ENCODE measurements around the gene FXYD7. TPM values are rescaled to one million over a fixed set of nuclear protein-coding genes. Genes with fewer than 3 reads are reported as not detected.
A peak's percentile ranks its signal among the peaks of the same experiment; 100 is the strongest.

FXYD7 gene
- total and polyA plus RNA-seq, 9 of the 15 experiments (the other 6 are each of a cell fraction or from before 2014, with no cell fraction given) = 0.10 to 0.80 (median 0.31) TPM; not detected in 3

DNA sequence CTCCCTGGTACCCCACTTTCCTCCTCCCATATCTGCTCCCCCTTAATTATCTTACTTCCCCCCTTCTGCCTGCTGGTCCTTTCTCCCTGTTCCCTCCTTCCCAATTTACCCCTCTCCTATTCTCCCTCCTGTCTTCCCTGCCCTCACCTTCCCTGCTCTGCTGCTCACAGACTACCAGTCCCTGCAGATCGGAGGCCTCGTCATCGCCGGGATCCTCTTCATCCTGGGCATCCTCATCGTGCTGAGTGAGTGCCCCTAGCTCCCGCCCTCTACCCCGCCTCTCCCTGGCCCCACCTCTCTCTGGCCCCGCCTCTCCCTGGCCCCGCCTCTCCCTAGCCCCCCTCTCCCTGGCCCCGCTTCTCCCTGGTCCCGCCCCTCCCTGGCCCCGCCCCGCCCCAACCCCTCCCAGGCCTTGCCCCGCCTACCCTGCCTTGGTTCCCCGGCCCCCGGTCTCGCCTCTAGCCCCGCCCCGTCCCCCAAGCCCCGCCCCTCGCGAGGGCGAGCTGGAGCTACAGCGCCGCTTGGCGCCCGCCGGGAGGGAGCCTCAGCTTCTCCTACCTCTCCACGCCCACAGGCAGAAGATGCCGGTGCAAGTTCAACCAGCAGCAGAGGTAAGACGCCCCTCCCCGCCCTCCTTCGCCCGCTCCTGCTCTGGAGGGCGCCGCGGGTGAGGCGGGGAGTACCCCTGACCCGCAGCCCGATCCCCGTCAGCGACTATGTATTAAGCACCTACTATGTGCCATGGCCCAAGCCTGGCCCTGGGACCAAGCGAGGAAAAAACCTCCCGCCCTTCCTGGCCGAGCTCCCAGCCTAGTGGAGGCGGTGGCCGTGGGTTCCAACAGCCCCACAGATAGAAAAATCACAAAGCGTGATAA lies 1.9 kb upstream of the FXYD7 start (continued):
- TF ChIP-seq SMARCA4 (IDR thresholded peaks at IDR 0.05) (no peak), RHOXF2B (CRISPR knock-in tag; conservative IDR thresholded peaks at IDR 0.05) (no peak), EWSR1 (IDR thresholded peaks at IDR 0.05; ENCODE audit: borderline replicate concordance, low read depth, partially characterized antibody) (no peak), RAD21 (CRISPR knock-in tag; conservative IDR thresholded peaks at IDR 0.05 in 1 of 2, IDR thresholded peaks at IDR 0.05 in 1 of 2) (peak; percentile 34 to 52), STAT5B (CRISPR knock-in tag; IDR thresholded peaks at IDR 0.05) (no peak), SRF (CRISPR knock-in tag; IDR thresholded peaks at IDR 0.05) (0 out of 4 replicates have a peak, but pooled peaks of 1 of the 2 experiments have one; percentile 37), POLR2H (tag; IDR thresholded peaks at IDR 0.05; ENCODE audit: low read depth) (no peak), MAZ (CRISPR knock-in tag; conservative IDR thresholded peaks at IDR 0.05 in 1 of 2, IDR thresholded peaks at IDR 0.05 in 1 of 2) (peak; percentile 47 to 55; a peak in 3 of 4 replicates), BRCA1 (IDR thresholded peaks at IDR 0.05) (no peak), BRCA1 (CRISPR knock-in tag; IDR thresholded peaks at IDR 0.05) (no peak), RFX5 (IDR thresholded peaks at IDR 0.05; ENCODE audit: low read depth, low read length) (no peak), ZNF354B (CRISPR knock-in tag; IDR thresholded peaks at IDR 0.05) (no peak), YBX1 (IDR thresholded peaks at IDR 0.05) (no peak), MEF2A (IDR thresholded peaks at IDR 0.05; ENCODE audit: control insufficient read depth, low read depth, low read length) (no peak), CBX5 (IDR thresholded peaks at IDR 0.05; ENCODE audit: borderline replicate concordance, low read depth) (no peak), SRSF9 (IDR thresholded peaks at IDR 0.05; ENCODE audit: borderline replicate concordance, low read depth, low read length) (no peak), ZNF583 (CRISPR knock-in tag; IDR thresholded peaks at IDR 0.05) (no peak), TEAD1 (CRISPR knock-in tag; IDR thresholded peaks at IDR 0.05) (no peak; a peak in 1 of 4 replicates), U2AF2 (optimal IDR thresholded peaks at IDR 0.05; ENCODE audit: low read depth, low read length) (no peak)
- TF ChIP-seq, protein P1, sequence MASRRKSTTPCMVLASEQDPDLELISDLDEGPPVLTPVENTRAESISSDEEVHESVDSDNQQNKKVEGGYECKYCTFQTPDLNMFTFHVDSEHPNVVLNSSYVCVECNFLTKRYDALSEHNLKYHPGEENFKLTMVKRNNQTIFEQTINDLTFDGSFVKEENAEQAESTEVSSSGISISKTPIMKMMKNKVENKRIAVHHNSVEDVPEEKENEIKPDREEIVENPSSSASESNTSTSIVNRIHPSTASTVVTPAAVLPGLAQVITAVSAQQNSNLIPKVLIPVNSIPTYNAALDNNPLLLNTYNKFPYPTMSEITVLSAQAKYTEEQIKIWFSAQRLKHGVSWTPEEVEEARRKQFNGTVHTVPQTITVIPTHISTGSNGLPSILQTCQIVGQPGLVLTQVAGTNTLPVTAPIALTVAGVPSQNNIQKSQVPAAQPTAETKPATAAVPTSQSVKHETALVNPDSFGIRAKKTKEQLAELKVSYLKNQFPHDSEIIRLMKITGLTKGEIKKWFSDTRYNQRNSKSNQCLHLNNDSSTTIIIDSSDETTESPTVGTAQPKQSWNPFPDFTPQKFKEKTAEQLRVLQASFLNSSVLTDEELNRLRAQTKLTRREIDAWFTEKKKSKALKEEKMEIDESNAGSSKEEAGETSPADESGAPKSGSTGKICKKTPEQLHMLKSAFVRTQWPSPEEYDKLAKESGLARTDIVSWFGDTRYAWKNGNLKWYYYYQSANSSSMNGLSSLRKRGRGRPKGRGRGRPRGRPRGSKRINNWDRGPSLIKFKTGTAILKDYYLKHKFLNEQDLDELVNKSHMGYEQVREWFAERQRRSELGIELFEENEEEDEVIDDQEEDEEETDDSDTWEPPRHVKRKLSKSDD (conservative IDR thresholded peaks at IDR 0.05; ENCODE audit: low read length) = no peak
- TF ChIP-seq, protein P2, sequence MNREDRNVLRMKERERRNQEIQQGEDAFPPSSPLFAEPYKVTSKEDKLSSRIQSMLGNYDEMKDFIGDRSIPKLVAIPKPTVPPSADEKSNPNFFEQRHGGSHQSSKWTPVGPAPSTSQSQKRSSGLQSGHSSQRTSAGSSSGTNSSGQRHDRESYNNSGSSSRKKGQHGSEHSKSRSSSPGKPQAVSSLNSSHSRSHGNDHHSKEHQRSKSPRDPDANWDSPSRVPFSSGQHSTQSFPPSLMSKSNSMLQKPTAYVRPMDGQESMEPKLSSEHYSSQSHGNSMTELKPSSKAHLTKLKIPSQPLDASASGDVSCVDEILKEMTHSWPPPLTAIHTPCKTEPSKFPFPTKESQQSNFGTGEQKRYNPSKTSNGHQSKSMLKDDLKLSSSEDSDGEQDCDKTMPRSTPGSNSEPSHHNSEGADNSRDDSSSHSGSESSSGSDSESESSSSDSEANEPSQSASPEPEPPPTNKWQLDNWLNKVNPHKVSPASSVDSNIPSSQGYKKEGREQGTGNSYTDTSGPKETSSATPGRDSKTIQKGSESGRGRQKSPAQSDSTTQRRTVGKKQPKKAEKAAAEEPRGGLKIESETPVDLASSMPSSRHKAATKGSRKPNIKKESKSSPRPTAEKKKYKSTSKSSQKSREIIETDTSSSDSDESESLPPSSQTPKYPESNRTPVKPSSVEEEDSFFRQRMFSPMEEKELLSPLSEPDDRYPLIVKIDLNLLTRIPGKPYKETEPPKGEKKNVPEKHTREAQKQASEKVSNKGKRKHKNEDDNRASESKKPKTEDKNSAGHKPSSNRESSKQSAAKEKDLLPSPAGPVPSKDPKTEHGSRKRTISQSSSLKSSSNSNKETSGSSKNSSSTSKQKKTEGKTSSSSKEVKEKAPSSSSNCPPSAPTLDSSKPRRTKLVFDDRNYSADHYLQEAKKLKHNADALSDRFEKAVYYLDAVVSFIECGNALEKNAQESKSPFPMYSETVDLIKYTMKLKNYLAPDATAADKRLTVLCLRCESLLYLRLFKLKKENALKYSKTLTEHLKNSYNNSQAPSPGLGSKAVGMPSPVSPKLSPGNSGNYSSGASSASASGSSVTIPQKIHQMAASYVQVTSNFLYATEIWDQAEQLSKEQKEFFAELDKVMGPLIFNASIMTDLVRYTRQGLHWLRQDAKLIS (CRISPR knock-in tag; IDR thresholded peaks at IDR 0.05) = no peak
